ENCODE data around the gene PRSS50.

DNA sequence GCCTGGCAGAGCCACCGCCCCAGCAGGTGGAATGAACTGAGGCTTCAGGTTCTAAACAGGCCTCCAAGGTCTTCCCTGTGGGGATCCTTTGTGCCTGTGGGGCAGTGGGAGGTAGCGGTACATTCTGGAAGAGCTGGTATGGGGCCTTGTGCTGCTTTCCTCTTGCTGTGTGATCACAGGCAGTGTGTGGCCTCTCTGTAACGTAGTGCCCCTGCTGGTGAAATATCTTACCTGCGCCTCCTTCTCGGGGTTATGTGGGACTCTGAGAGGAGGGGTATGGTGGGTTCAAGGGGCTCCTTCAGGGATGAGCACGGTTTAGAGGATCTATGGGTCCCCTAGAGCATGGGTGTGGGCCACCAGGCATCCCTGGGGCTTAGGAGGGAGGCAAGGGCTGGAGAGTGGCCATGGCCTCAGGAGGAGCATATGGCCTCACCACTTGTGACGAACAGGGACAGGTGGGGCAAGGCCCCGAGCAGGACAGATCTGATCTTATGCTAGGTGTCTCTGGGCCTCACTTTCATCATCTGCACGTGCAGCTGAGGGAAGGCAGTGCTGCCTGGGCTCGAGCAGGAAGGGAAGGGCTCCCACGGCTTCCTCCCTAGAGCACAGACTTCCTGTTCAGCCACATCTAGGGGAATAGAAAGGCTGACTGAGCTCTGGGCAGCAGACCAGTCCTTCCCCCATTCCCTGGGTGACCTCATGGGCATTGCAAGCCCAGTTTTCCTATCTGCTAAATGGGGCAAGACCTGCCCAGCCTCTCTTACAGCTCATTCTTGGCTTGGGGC is 22.3 kb downstream of the PRSS50 start:
- TF ChIP-seq, protein P1, sequence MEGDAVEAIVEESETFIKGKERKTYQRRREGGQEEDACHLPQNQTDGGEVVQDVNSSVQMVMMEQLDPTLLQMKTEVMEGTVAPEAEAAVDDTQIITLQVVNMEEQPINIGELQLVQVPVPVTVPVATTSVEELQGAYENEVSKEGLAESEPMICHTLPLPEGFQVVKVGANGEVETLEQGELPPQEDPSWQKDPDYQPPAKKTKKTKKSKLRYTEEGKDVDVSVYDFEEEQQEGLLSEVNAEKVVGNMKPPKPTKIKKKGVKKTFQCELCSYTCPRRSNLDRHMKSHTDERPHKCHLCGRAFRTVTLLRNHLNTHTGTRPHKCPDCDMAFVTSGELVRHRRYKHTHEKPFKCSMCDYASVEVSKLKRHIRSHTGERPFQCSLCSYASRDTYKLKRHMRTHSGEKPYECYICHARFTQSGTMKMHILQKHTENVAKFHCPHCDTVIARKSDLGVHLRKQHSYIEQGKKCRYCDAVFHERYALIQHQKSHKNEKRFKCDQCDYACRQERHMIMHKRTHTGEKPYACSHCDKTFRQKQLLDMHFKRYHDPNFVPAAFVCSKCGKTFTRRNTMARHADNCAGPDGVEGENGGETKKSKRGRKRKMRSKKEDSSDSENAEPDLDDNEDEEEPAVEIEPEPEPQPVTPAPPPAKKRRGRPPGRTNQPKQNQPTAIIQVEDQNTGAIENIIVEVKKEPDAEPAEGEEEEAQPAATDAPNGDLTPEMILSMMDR (IDR thresholded peaks at IDR 0.05), result no peak
- no peak for TF ChIP-seq POLR2A (IDR thresholded peaks at IDR 0.05)
